HepG2 (cell line): ENCODE data around the gene CSNK2A2. TPM values are rescaled to one million over a fixed set of nuclear protein-coding genes. Genes with fewer than 3 reads are reported as not detected.

Source experiments
- E2F1 ChIP-seq: sonication (generic); formaldehyde crosslinking; IDR thresholded peaks from 2 replicates; pipeline ENCODE4 v1.5.0; 2020; ENCODE audit warnings: missing genetic modification reagents
- GATAD2A ChIP-seq: IDR thresholded peaks from 2 replicates; pipeline ENCODE4 v1.6.1; 2016
- KDM1A ChIP-seq: IDR thresholded peaks from 2 replicates; pipeline ENCODE4 v1.6.1; 2016; ENCODE audit warnings: missing compliant biosample characterization
- KMT2B ChIP-seq: IDR thresholded peaks from 2 replicates; pipeline ENCODE4 v1.6.1; 2016; ENCODE audit warnings: missing genetic modification reagents, missing compliant biosample characterization
- LRRFIP1 ChIP-seq: sonication (generic); formaldehyde crosslinking; conservative IDR thresholded peaks from 2 replicates; pipeline ENCODE4 v1.4.0; 2020; ENCODE audit warnings: missing genetic modification reagents
- MTA1 ChIP-seq: sonication (generic); formaldehyde crosslinking; IDR thresholded peaks from 2 replicates; pipeline ENCODE4 v1.4.0; 2020; ENCODE audit warnings: missing genetic modification reagents, mild to moderate bottlenecking, borderline replicate concordance
- NFE2L2 ChIP-seq: fragments of 150-350 bp; IDR thresholded peaks from 2 replicates; pipeline ENCODE4 v1.6.1; 2014; ENCODE audit warnings: low read length
- NPAS2 ChIP-seq: sonication (generic); formaldehyde crosslinking; IDR thresholded peaks from 2 replicates; pipeline ENCODE4 v1.8.0; 2022; ENCODE audit warnings: mild to moderate bottlenecking, missing genetic modification reagents, borderline replicate concordance
- PCBP2 ChIP-seq: fragments of 200-400 bp; formaldehyde crosslinking; optimal IDR thresholded peaks from 2 replicates; pipeline ENCODE3; 2018; ENCODE audit warnings: low read length, low read depth; ENCODE audit not compliant: poor library complexity, severe bottlenecking
- POGZ ChIP-seq: sonication (generic); formaldehyde crosslinking; IDR thresholded peaks from 2 replicates; pipeline ENCODE4 v1.4.0; 2020; ENCODE audit warnings: mild to moderate bottlenecking, missing genetic modification reagents
- POLR2AphosphoS2 ChIP-seq: IDR thresholded peaks from 2 replicates; pipeline ENCODE4 v1.6.1; 2011; ENCODE audit warnings: low read depth, low read length, improper control_type of control experiment
- RARG ChIP-seq: sonication (generic); formaldehyde crosslinking; IDR thresholded peaks from 2 replicates; pipeline ENCODE4 v1.4.0; 2020; ENCODE audit warnings: low read depth, mild to moderate bottlenecking, missing genetic modification reagents
- SMAD9 ChIP-seq: sonication (generic); formaldehyde crosslinking; IDR thresholded peaks from 2 replicates; pipeline ENCODE4 v1.5.1; 2020; ENCODE audit warnings: mild to moderate bottlenecking, missing genetic modification reagents
- SYNCRIP ChIP-seq: fragments of 200-400 bp; formaldehyde crosslinking; IDR thresholded peaks from 2 replicates; pipeline ENCODE4 v1.6.1; 2018; ENCODE audit warnings: mild to moderate bottlenecking, low read depth, low read length; ENCODE audit not compliant: insufficient read depth
- ZNF24 ChIP-seq: fragments of 450-650 bp; IDR thresholded peaks from 2 replicates; pipeline ENCODE4 v1.6.1; 2017; ENCODE audit warnings: antibody characterized with exemption, mild to moderate bottlenecking
- ZNF451 ChIP-seq: sonication (generic); formaldehyde crosslinking; IDR thresholded peaks from 2 replicates; pipeline ENCODE4 v1.5.0; 2020; ENCODE audit warnings: mild to moderate bottlenecking, missing genetic modification reagents
- polyA plus RNA-seq, 8 experiments: library from polyadenylated mRNA; depleted of rRNA in 3 of 8; stranded (reverse) in 7 of 8; unstranded in 1 of 8; fragments of >200 nt; fragmentation: Illumina TruSeq in 4 of 8; extraction: Trizol in 4 of 8; gene quantifications; 2 replicates each; pipeline versions ENCODE4 v1.2.1 to v1.2.3, GENCODE V29; 2011 to 2016; ENCODE audit warnings: low read depth in 4 of 8, missing spikeins in 1 of 8, mixed read lengths in 1 of 8; ENCODE audit not compliant: insufficient read depth in 1 of 8
- total RNA-seq, 5 experiments: library from RNA; depleted of rRNA; stranded (reverse); fragments of >200 nt; fragmentation: Illumina TruSeq; extraction: Trizol; gene quantifications; 2 replicates each; pipeline ENCODE4 v1.2.3, GENCODE V29; 2016; ENCODE audit warnings: low read depth in 1 of 5
- TF ChIP-seq, protein P1 (sequence below): IDR thresholded peaks from 2 replicates; pipeline ENCODE4 v1.6.1; 2012; ENCODE audit warnings: inconsistent platforms
- TF ChIP-seq, protein P2 (sequence below): IDR thresholded peaks from 2 replicates; pipeline ENCODE4 v1.6.1; 2016; ENCODE audit warnings: control low read depth
- TF ChIP-seq, protein P3 (sequence below): sonication (generic); formaldehyde crosslinking; IDR thresholded peaks from 2 replicates; pipeline ENCODE4 v1.5.1; 2020; ENCODE audit warnings: missing genetic modification reagents, mild to moderate bottlenecking, borderline replicate concordance

The CSNK2A2 gene
- total and polyA plus RNA-seq, 2 of the 13 experiments (the other 11 are each of a cell fraction or from before 2014, with no cell fraction given): 46.4 to 56.9 TPM

GRCh38 chr16:58222532-58223316 lies 24.8 kb upstream of the CSNK2A2 start (continued):
- TF ChIP-seq GATAD2A: peak; percentile 94
- TF ChIP-seq SYNCRIP: no peak
- no peak for TF ChIP-seq SMAD9 (CRISPR knock-in tag)
- TF ChIP-seq, protein P1, sequence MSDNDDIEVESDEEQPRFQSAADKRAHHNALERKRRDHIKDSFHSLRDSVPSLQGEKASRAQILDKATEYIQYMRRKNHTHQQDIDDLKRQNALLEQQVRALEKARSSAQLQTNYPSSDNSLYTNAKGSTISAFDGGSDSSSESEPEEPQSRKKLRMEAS: 0 out of 2 replicates have a peak, but pooled peaks have one; percentile 26
- TF ChIP-seq PCBP2: no peak
- no peak for TF ChIP-seq NPAS2 (CRISPR knock-in tag)
- no peak for TF ChIP-seq E2F1
- no peak for TF ChIP-seq NFE2L2
- no peak for TF ChIP-seq ZNF451 (CRISPR knock-in tag)
- TF ChIP-seq ZNF24: 0 out of 2 replicates have a peak, but pooled peaks have one; percentile 8
- no peak for TF ChIP-seq POLR2AphosphoS2
- no peak for TF ChIP-seq KMT2B
- no peak for TF ChIP-seq LRRFIP1 (CRISPR knock-in tag)
- no peak for TF ChIP-seq RARG
- 0 out of 2 replicates have a peak, but pooled peaks have one; percentile 39 for TF ChIP-seq POGZ (CRISPR knock-in tag)
- no peak for TF ChIP-seq KDM1A (CRISPR knock-in tag)
- TF ChIP-seq, protein P2, sequence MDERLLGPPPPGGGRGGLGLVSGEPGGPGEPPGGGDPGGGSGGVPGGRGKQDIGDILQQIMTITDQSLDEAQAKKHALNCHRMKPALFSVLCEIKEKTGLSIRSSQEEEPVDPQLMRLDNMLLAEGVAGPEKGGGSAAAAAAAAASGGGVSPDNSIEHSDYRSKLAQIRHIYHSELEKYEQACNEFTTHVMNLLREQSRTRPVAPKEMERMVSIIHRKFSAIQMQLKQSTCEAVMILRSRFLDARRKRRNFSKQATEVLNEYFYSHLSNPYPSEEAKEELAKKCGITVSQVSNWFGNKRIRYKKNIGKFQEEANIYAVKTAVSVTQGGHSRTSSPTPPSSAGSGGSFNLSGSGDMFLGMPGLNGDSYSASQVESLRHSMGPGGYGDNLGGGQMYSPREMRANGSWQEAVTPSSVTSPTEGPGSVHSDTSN: no peak
- TF ChIP-seq MTA1: peak; percentile 84
- TF ChIP-seq, protein P3, sequence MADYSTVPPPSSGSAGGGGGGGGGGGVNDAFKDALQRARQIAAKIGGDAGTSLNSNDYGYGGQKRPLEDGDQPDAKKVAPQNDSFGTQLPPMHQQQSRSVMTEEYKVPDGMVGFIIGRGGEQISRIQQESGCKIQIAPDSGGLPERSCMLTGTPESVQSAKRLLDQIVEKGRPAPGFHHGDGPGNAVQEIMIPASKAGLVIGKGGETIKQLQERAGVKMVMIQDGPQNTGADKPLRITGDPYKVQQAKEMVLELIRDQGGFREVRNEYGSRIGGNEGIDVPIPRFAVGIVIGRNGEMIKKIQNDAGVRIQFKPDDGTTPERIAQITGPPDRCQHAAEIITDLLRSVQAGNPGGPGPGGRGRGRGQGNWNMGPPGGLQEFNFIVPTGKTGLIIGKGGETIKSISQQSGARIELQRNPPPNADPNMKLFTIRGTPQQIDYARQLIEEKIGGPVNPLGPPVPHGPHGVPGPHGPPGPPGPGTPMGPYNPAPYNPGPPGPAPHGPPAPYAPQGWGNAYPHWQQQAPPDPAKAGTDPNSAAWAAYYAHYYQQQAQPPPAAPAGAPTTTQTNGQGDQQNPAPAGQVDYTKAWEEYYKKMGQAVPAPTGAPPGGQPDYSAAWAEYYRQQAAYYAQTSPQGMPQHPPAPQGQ (CRISPR knock-in tag): no peak
